GM12892 (cell line): Measurements from ENCODE around the gene SCAF8.

Source experiments
- POLR2A ChIP-seq: IDR thresholded peaks from 2 replicates; pipeline ENCODE4 v1.6.1; 2011; ENCODE audit warnings: low read depth, low read length, control low read depth
- POLR2AphosphoS5 ChIP-seq: IDR thresholded peaks from 2 replicates; pipeline ENCODE4 v1.6.1; 2011; ENCODE audit warnings: low read depth, low read length, control low read depth
- TAF1 ChIP-seq: IDR thresholded peaks from 2 replicates; pipeline ENCODE4 v1.6.1; 2011; ENCODE audit warnings: low read depth, mild to moderate bottlenecking, control low read depth, low read length, borderline replicate concordance

DNA sequence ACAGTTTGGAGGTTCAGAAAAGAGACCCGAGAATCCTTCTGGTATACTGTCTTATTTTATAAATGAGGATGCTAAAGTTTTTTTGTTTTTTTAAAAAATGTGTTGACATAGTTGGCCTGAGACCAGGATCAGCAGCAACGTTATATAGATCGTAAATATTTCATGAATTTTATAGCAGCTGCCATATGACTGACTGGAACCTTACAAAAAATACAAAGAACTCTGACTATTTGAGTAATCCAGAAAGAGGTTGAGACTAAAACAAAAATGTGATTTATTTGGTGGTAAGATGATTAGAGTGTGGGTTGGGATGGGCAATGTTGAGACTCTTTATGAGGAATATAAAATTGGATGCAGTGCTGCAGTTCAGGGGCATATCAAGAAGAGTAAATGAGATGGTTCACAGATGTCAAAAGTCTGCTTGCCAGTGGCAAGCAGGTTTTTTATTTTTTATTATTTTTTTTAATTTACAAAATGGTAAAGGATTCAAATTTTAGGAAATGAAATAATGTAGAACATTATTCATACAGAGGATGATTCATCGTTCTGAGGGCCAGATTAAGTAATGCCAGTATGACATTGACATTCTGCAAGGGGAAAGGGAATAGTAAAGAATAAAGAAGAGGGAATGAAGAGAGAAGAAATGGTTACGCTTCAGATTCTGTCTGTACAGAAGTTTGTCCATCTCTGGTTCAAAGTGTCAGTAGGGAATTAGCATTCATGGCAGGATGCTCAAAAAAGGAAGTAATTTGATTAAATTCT, 58.5 kb downstream of the SCAF8 start:
- TF ChIP-seq POLR2AphosphoS5 = no peak
- TF ChIP-seq POLR2A = no peak
- no peak for TF ChIP-seq TAF1
